Lung (tissue), 12 donors: ENCODE measurements around the gene IL18. TPM values are rescaled to one million over a fixed set of nuclear protein-coding genes. Genes with fewer than 3 reads are reported as not detected.
"Not testable (repeated sequence)": the region's sequence is repeated elsewhere in the genome, so short reads cannot be mapped to it uniquely, and the experiment has no call there.

Experiments
- ATAC-seq: fragments of 200-7000 bp; cut with Tn5 transposase; one replicate; pipeline ENCODE4 v1.9.1; 2020; ENCODE audit warnings: moderate number of reproducible peaks; ENCODE audit not compliant: insufficient read depth, low FRiP score
- DNase-seq, 3 donors: peaks; one replicate each; pipeline ENCODE4 v3.0.0-alpha.2; 2013 to 2017
- H3K27ac ChIP-seq, 2 donors: one replicate each; pipeline ENCODE4 v1.5.1; 2013; ENCODE audit warnings: mild to moderate bottlenecking in 2 of 2, moderate library complexity in 2 of 2, control low read depth in 1 of 2, inconsistent platforms in 1 of 2, low read depth in 1 of 2, low read length in 1 of 2
- H3K27me3 ChIP-seq, 3 donors: one replicate each; pipeline ENCODE4 v1.5.1; 2013; ENCODE audit warnings: low read length in 2 of 3; ENCODE audit not compliant: control insufficient read depth in 3 of 3, insufficient read depth in 3 of 3
- H3K36me3 ChIP-seq, 4 donors: one replicate each; pipeline ENCODE4 v1.5.1; 2013; ENCODE audit warnings: low read length in 4 of 4, mild to moderate bottlenecking in 1 of 4, moderate library complexity in 1 of 4; ENCODE audit not compliant: control insufficient read depth in 4 of 4, insufficient read depth in 4 of 4
- H3K4me1 ChIP-seq, 5 donors: one replicate each; pipeline ENCODE4 v1.5.1; 2013; ENCODE audit warnings: low read length in 5 of 5, mild to moderate bottlenecking in 2 of 5, moderate library complexity in 1 of 5; ENCODE audit not compliant: control insufficient read depth in 5 of 5, insufficient read depth in 5 of 5
- H3K4me3 ChIP-seq: one replicate; pipeline ENCODE4 v1.5.1; 2013; ENCODE audit warnings: mild to moderate bottlenecking, control low read depth, moderate library complexity
- H3K9ac ChIP-seq, 2 donors: one replicate each; pipeline ENCODE4 v1.5.1; 2013; ENCODE audit warnings: low read length in 2 of 2, control low read depth in 1 of 2; ENCODE audit not compliant: insufficient read depth in 1 of 2
- H3K9me3 ChIP-seq, 4 donors: one replicate each; pipeline ENCODE4 v1.5.1; 2013; ENCODE audit warnings: low read length in 3 of 4, mild to moderate bottlenecking in 1 of 4, moderate library complexity in 1 of 4; ENCODE audit not compliant: control insufficient read depth in 4 of 4, insufficient read depth in 3 of 4
- CTCF ChIP-seq: IDR thresholded peaks from 2 replicates; pipeline ENCODE4 v1.5.1; 2012; ENCODE audit warnings: mild to moderate bottlenecking; ENCODE audit errors: control extremely low read depth, extremely low read depth
- WGBS, 2 donors: extraction: QIAGEN DNeasy Blood & Tissue Kit; methylation state at CpG; one replicate each; pipeline ENCODE4 v1.1.7; 2013; 5-methylcytosine and 5-hydroxymethylcytosine counted together
- polyA plus RNA-seq, 2 donors: library from polyadenylated mRNA; stranded (reverse); fragments of 200-250 nt; gene quantifications; one replicate each; pipeline ENCODE4 v1.2.1, GENCODE V29; 2013
- total RNA-seq, 2 donors: library from RNA; depleted of rRNA in 1 of 2; stranded (reverse); fragments of >200 nt in 1 of 2; gene quantifications; one replicate each; pipeline ENCODE4 v1.2.1, GENCODE V29; 2014 to 2021
- donor health status: control.
- donor health status: control.
- donor health status: Bipolar disorder and iron deficiency.
- donor health status: healthy.
- donor health status: DM: yes; HTN: yes; CAD: no.

Gene IL18
- total and polyA plus RNA-seq, 4 donors, result 23.7 to 88.9 (median 27.0) TPM

GRCh38 chr11:112162761-112163546 lies 940 bp downstream of the IL18 start:
- Histone ChIP-seq H3K27ac (peak overlapping the region in 1 of 2 donors; percentile 70), H3K4me1 (peaks cover 0 to 6% (median 0%) of the 10 kb centered on the region in 5 donors), H3K36me3 (no peaks in the 10 kb centered on the region), H3K4me3 (no peak overlapping the region), H3K9ac (no peak overlapping the region), H3K27me3 (no peaks in the 10 kb centered on the region), H3K9me3 (no peaks in the 10 kb centered on the region)
- no peak for DNase-seq
- 58 to 67% methylated on average over 6 of the region's 6 CpGs for WGBS, 2 donors
- ATAC-seq, result no peak
- no peak for TF ChIP-seq CTCF

- not testable (repeated sequence) for DNase-seq, H3K9me3 ChIP-seq, H3K36me3 ChIP-seq, H3K4me3 ChIP-seq, H3K9ac ChIP-seq, ATAC-seq, H3K27me3 ChIP-seq, H3K4me1 ChIP-seq
- peak overlapping the region in 1 of 2 donors; percentile 73 for H3K27ac ChIP-seq
- WGBS, 2 donors, result 95 to 98% methylated on average over 1 of the region's 1 CpG
Measured at GRCh38 chr11:112162200-112162599, 1.7 kb downstream of the IL18 start.

GRCh38 chr11:112161012-112161411 lies 2.9 kb downstream of the IL18 start:
- Histone ChIP-seq H3K27me3 (no peaks in the 10 kb centered on the region), H3K36me3 (no peaks in the 10 kb centered on the region), H3K9ac (no peak overlapping the region), H3K4me3 (no peak overlapping the region), H3K9me3 (no peaks in the 10 kb centered on the region), H3K4me1 (peaks cover 0 to 6% (median 0%) of the 10 kb centered on the region in 5 donors), H3K27ac (no peak overlapping the region)
- no peak for ATAC-seq
- DNase-seq, result no peak
- TF ChIP-seq CTCF, result no peak
- WGBS, 2 donors, result 23 to 37% methylated on average over 1 of the region's 1 CpG

- 60 to 66% methylated on average over 2 of the region's 2 CpGs for WGBS, 2 donors
Measured at GRCh38 chr11:112160091-112160848, 3.6 kb downstream of the IL18 start.

More at GRCh38 chr11:112160091-112160848, 3.6 kb downstream of the IL18 start:
- Histone ChIP-seq H3K4me3 (no peak overlapping the region), H3K27me3 (no peaks in the 10 kb centered on the region), H3K36me3 (no peaks in the 10 kb centered on the region), H3K9ac (no peak overlapping the region), H3K27ac (no peak overlapping the region), H3K9me3 (no peaks in the 10 kb centered on the region), H3K4me1 (peaks cover 0 to 5% (median 0%) of the 10 kb centered on the region in 5 donors)
- no peak for TF ChIP-seq CTCF
- ATAC-seq (no peak), DNase-seq (no peak)
